T-helper 2 cell (primary cell): ENCODE data around the gene SPATS2.

Experiments
- DNase-seq, 5 experiments: peaks; one replicate each; pipeline versions ENCODE4 v3.0.0 to v3.0.0-alpha.2; 2012 to 2022

The SPATS2 gene

DNA sequence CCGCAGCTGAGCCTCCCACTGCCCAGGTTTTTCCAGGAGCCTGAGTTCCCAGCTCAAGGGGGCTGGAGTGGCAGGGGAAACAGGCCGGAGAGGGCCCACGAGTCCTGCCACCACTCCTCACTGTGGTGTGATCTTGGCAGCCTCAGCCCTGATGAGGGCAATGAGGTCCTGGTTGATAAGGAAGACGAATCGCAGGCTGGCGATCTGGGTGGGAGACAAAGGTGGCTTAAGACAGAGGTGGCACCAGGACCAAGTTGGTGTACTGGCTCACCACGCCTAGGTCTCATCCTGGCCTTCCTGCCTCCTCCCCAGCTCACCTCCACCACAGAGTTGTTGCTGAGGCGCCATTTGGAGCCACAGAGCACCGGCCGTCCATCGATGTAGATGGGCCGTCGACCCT, 191.3 kb downstream of the SPATS2 start:
- DNase-seq = no peak

DNA sequence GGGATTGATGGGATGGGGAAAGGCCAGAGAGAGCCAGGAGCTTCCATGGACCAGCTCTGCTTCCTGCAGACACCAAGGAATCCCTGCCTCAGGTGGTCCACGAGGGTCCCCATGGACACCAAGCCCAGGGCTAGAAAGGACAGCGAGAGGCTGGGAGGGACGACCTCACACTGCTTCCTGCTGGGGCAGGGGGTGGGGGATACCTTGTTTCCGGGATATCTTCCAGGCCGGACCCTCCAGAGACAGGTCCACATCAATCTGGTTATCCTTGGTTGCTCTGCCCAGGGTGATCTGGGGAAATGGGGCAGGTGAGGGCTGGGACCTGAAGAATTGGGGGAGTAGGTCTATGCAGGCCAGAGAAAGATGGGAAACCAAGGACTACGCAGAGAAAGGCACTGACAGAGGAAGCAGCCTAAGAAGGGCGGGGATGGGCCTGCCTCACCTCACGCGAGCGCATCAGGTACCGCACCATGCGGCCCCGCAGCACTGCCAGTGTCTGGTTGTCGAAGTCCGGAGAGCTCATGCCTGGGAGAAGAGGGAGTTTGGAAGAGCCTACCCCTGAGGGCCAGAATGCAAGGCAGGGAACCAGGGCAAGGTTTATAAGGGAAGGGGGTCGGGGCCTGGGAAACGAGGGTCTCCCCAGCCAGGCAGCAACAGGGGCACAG, 191.9 kb downstream of the SPATS2 start:
- DNase-seq = no peak

DNA sequence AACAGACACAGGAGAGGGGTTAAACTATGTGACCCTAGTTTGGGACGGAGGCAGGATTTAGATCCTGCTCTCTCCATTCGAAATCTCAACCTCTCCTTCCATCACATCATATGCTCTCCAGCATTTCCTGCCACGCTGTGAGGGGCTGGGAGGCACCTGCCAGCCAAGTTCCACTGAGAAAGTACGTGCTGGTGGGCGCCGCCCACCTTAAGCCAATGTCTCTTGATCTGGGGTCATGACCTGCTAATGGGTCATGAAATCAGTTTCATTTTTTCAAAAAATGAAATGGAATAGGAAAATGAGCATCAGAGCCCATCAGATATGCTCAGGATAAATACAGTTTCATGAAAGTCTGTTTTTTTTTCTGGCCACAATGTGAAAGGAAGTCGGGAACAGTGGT, 193.4 kb downstream of the SPATS2 start:
- no peak for DNase-seq

DNA sequence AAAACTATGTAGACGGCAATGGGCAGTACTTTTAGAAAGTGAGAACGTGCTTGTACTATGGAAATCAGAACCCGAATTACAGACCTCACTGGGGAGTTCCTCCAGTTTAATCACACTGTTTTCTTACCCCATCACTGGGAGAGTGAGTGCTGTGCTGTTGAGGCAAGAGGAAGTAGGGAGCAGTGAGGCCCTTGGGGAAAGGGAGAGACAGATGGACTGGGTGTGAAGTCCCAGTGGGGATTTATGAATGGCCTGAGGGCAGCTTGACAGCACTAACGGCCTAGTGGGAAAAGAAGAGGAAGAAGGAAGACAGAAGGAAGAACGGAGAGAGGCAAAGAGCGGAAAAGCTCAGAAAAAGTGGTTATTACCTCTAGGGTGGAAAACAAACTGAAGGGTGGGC, 195.0 kb downstream of the SPATS2 start:
- no peak for DNase-seq

DNA sequence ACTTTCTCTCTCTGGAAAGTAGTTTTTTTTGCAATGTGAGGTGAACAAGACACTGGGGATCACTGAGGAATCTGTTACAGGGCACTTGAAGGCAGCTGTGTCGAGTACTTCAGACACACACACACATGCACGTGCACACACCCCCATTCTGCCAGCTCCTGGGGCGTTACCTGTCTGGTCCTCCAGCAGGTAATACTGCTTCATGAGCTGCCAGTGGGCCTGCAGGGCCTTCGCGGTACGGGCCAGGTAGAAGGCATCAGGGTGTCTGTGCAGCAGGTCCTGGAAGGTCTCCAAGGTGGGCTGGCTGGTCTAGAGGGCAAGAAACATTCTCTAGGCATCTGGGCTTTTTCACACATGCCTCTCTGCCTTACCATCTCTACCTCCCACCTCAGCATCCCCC, 195.6 kb downstream of the SPATS2 start:
- no peak for DNase-seq

DNA sequence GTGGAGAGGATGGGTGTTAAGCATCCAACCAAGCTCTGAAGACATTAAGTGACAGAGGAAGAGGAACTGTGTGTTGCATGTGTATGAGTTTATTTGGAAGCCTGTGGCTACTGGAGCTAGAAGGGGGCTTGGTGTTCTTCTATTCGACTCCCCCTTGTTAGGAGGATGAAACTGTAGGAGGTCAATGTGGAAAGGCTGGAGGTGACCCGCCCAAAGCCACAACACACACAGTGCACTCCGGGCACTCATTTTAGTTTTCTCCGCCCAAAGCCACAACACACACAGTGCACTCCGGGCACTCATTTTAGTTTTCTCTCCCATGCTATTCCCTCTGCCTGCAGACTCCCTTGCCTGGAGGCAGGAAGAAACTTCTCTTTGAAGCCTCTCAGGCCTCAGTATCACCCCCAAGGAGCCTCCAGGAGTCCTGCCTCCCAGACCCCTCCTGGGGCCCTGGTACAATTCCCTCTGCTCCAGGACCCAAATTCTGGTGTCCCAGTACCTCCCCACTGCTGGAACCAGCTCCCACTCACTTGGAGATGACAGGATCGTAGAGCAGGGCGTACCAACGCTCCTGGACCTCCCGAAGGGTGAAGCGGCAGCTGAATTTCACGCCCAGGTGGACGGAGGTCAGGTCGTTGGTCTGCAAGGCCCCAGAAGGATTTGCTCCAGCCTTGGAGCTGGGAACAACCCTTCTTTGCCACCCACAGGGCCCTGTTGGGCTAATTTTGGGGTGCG, 196.9 kb downstream of the SPATS2 start:
- no peak for DNase-seq

DNA sequence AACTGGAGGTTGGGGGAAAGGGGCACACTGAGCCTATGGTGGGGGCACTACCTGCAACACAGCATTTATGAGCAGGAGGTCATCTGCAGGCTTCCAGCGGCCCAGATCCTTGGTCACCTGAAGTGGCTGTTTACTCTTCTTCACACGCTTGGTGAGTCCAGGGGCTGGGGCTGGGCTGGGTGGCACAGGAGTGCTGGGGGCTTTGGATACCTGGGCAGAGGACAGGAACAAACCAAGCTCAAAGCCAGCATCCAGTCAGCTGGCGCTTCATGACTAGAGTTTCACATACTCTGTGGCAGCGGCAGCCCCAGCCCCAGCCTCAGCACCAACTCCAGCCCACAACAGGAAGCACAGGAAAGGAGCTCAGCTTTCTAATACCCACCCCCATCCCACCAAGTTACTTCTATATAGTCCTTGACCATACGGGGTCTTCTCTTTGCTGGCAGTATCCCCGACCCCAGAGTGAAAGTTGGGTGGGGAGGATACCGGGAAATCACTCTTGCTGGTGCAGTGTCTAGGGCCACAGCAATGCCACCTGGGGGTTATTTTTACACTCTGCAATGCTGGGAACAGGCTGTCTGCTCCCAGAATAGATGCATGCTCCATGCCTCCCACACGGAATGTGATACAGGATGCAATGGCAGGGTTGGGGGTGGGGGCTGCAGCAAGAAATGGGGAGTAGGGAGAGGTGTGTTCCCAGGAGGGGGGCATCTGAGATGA, 197.6 kb downstream of the SPATS2 start:
- peak in 1 of 5 experiments; percentile 72 for DNase-seq

DNA sequence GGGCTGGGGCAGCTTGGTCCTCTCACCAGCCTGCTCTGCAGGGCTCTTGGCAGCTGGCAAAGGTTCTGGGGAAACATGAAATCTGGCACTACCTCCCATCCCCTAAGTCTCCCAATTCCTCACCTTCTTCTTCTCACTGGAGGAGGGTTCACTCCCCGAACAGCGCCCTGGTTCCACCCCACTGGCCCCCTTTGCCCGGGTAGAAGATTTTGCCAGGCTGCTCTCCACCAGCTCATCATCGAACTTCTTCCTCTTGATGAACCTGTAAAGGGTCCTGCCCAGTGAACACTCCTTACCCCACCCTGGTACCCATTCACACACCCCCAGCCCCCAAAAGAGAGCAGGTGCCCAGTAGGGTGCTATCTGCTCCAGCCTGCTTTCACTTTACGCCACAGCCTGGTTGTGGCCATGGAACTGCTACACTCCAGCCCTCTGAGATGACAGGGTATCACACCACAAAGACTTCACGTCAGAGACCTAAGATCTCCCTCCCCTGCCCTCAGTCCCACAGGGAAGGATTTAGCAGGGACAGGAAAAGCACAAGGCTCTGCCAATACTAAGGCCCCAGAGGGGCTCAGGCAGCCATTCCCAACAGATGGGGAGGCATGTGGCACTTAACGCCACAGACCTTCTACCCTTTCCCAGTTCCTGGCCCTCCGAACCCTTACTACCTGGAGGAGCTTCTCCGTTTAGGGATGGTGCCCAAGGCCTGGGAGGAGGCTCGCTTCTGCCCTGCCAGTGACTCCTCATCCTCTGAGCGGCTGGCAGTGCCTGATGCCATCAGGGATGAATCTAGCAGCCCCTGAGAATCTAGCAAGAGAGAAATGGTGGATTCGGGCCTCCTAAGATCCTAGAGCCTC, 198.4 kb downstream of the SPATS2 start:
- DNase-seq = peak in 1 of 5 experiments; percentile 34

DNA sequence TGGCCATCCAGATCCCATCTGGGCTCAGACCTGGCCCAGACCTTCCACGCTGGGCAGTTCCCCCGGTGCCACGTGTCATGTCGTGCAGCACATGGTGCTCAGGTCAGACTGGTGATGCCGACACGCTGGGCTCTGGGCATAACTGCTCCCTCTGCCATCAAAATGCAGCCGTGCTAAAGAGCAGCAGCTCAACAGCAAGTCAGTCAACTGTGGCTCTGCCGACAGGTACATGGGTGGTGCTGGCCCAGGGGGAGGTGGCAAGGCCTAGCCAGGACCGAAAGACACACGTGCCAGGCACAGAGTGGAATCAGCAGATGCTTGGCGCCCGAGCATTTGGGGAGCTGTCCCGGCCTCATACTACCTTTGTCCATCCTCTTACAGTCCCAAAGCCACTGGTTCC, 199.1 kb downstream of the SPATS2 start:
- DNase-seq = no peak

DNA sequence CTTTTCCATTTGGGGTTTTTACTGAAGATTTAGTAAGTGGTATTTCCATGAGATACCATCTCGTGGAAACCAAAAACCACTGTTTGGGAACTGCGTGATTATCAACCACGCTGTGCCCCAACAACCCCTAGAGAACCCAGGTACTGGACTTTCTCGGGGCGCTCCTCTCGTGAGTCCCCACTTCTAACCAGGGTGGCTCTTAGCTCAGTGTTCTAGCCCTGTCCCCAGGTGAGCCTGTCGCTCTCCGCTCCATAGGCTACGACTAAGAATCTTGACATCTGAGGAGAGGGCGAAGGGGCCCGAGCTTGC, 200.0 kb downstream of the SPATS2 start:
- no peak for DNase-seq

DNA sequence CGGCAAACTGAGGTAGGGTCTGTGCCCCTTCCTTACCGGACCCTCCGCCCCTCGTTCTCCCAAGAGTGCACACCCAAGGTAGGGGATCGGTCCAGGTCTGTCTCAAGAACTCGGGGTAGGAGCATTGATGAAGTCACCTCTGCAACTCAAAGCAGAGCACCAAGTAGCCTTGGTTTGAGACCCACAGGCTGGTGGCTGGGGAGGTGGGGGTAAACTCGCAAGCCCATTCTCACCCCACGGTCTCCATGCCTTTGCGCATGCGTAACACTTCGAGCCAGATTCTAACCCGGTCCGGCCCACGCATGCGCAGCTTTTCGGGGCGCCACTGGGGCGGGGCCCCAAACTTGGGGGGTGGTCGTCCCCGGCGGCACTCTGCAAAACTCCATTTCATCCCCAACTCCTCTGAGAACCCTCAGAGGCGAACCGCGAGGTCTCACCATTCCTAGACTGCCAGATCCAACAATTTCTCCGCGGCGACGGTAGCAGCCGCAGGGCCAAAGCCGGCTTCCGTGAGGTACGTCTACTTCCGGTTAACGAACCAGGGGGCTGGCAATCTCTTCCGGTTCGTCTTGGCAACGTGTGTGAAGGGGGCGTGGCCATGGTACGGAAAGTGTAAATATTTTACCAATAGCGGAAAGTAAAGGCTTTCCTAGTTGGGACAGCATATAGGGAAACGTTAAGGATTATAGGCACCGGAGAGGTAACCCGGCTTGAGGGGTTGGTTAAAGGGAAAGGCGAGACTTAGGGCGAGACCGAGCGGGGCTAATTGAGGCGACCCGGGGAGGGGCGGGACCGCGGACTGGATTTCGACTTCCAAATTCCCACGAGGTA, 200.6 kb downstream of the SPATS2 start, which contains the start of gene MCRS1:
TSS of gene MCRS1 (minus strand) at position 532 of the 831 bp plus-strand sequence. CDS start 1,411 bp downstream, outside the sequence.
- peak; percentile 76 to 96 (median 86) for DNase-seq

DNA sequence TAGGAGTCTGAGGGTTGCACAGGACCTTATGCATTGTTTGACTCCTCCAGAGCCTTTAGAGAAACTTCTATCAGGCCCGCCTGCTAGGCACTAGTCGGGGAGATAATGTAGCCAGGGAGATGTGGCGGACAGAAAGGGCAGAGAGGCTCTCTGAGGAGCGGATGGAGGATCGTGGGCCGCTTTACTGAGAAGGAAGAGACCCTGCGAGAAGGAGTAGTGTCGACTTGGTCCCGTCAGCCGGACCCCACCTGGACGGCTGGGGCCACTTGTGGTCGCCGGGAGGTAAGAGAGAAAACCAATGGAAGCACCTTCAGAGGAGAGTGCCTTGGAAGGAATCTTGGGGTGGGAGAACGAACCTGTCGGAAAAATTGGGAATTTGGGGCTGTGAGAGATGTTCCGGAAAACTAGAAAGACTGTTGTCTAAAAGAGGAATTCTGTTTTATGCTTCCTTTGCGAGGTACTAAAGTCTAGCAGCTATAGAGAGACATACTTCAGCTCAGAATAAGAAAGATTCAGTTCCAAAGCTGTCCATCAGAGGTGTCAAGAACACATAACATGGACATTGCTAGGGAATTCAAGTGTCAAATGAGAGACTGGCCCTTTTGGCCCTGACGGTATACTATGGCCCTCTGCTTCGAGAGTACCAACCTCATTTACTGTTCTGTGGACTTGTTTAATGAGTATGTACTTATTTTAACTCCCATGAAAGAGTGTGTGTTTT, 201.3 kb downstream of the SPATS2 start:
- DNase-seq = no peak
